Fibroblast of gingiva (primary cell): Measurements from ENCODE around the gene ASPA.
"Not testable (repeated sequence)": the region's sequence is repeated elsewhere in the genome, so short reads cannot be mapped to it uniquely, and the experiment has no call there.

ENCODE experiments used
- DNase-seq: peaks from one replicate; pipeline ENCODE4 v3.0.0-alpha.2; 2011; ENCODE audit warnings: low read depth

Gene ASPA

GRCh38 chr17:3507869-3508268 lies 32.1 kb downstream of the ASPA start:
- no peak for DNase-seq

- no peak for DNase-seq
Observed at GRCh38 chr17:3510090-3510489, 34.3 kb downstream of the ASPA start.

- peak; percentile 56 for DNase-seq
Observed at GRCh38 chr17:3511852-3512504, 36.2 kb downstream of the ASPA start.

GRCh38 chr17:3512505-3513171 lies 36.8 kb downstream of the ASPA start:
- peak; percentile 61 for DNase-seq

- DNase-seq: no peak
Observed at GRCh38 chr17:3513305-3514035, 37.7 kb downstream of the ASPA start.

GRCh38 chr17:3514167-3514566 lies 38.4 kb downstream of the ASPA start:
- DNase-seq: not testable (repeated sequence)

GRCh38 chr17:3514873-3515272 lies 39.1 kb downstream of the ASPA start:
- DNase-seq: no peak

- DNase-seq: not testable (repeated sequence)
Observed at GRCh38 chr17:3519472-3519871, 43.7 kb downstream of the ASPA start.

GRCh38 chr17:3524024-3524423 lies 48.2 kb downstream of the ASPA start:
- no peak for DNase-seq

GRCh38 chr17:3526491-3526890 lies 50.7 kb downstream of the ASPA start:
- DNase-seq: no peak

- DNase-seq: no peak
Observed at GRCh38 chr17:3526971-3527370, 51.2 kb downstream of the ASPA start.

- no peak for DNase-seq
Observed at GRCh38 chr17:3527468-3527867, 51.7 kb downstream of the ASPA start.

- no peak for DNase-seq
Observed at GRCh38 chr17:3527896-3528295, 52.1 kb downstream of the ASPA start.

- DNase-seq: no peak
Observed at GRCh38 chr17:3528403-3528851, 52.6 kb downstream of the ASPA start.

- no peak for DNase-seq
Observed at GRCh38 chr17:3528880-3529511, 53.2 kb downstream of the ASPA start.

GRCh38 chr17:3529817-3530741 lies 54.3 kb downstream of the ASPA start:
- no peak for DNase-seq

- DNase-seq: no peak
Observed at GRCh38 chr17:3531266-3532101, 55.7 kb downstream of the ASPA start.

- DNase-seq: no peak
Observed at GRCh38 chr17:3532106-3532858, 56.5 kb downstream of the ASPA start.

- no peak for DNase-seq
Observed at GRCh38 chr17:3532859-3533142, 57.0 kb downstream of the ASPA start.

GRCh38 chr17:3533752-3534151 lies 58.0 kb downstream of the ASPA start:
- no peak for DNase-seq
